ENCODE results near the gene ARHGAP6.

ARHGAP6 gene

DNA sequence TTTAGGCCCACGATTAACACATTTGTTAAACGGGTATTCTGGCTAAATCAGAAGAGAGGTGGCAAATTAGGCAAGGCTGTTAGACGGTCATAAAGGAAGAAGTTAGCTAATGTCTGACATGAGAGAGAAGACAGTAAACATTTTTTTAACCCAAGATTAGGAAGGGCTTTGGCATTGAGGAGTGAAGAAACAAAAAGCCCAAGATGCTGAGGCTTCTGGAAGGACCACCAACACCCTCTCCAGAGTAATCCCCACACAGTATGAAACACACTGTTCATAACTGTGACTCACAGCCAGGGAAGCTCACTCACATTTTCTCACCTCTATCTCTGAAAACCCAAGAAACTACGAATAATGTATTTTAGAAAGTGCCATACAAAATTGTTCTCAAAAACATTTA lies 244.9 kb downstream of the ARHGAP6 start:
- Histone ChIP-seq H3K9me3 (ENCODE audit: control insufficient read depth, insufficient read depth, low read length) (no peaks in the 10 kb centered on the region), H3K4me1 (ENCODE audit: insufficient read depth, low read length) (no peaks in the 10 kb centered on the region), H3K36me3 (ENCODE audit: insufficient read depth, low read length) (no peaks in the 10 kb centered on the region), H3K9ac (ENCODE audit: low read depth, low read length) (no peak overlapping the region)

DNA sequence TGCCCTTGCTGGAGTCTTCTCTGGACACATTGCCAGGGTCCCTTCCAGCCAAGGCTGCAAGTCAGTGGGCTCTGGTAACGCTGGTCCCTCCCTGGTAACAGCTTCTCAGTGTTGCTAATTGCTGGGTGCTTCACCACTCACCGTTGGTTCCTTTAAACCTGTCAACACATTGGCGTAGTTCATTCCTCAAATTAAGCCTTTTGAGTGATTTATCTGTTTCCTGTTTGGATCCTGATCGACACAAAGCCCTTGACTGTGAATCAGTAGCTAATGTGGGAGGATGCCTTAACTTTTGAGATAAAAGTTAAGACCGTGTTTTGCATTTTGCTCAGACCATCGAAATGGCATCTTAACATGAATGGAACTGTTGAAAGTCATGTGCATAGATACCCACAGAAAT lies 246.6 kb downstream of the ARHGAP6 start:
- Histone ChIP-seq H3K9me3 (ENCODE audit: control insufficient read depth, insufficient read depth, low read length) (no peaks in the 10 kb centered on the region), H3K4me1 (ENCODE audit: insufficient read depth, low read length) (no peaks in the 10 kb centered on the region), H3K9ac (ENCODE audit: low read depth, low read length) (no peak overlapping the region), H3K36me3 (ENCODE audit: insufficient read depth, low read length) (no peaks in the 10 kb centered on the region)

DNA sequence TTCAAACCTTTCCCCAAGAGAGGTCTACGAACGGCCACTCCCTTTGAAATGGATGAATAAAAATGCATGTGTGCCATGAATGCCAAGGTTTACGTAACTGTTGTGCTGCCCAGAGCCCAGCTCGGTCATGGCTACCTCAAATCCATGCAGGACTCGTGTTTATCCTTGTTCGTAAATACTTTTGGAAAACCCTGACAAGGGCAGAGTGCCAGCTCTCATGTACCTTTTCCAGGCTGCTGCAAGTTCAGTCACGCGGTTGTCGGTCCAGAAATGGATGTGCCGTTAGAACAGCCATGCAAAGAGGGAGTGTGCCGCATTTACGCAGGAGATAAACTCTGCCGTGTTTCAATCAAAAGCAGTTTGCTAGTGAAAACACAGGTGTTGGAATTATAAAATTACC lies 249.1 kb downstream of the ARHGAP6 start:
- H3K36me3 ChIP-seq (ENCODE audit: insufficient read depth, low read length) = no peaks in the 10 kb centered on the region
- no peak overlapping the region for H3K9ac ChIP-seq (ENCODE audit: low read depth, low read length)
- H3K4me1 ChIP-seq (ENCODE audit: insufficient read depth, low read length) = no peaks in the 10 kb centered on the region
- no peaks in the 10 kb centered on the region for H3K9me3 ChIP-seq (ENCODE audit: control insufficient read depth, insufficient read depth, low read length)

- H3K9me3 ChIP-seq (ENCODE audit: control insufficient read depth, insufficient read depth, low read length) = no peaks in the 10 kb centered on the region
- H3K9ac ChIP-seq (ENCODE audit: low read depth, low read length) = no peak overlapping the region
Observed at GRCh38 chrX:11414091-11414490, 251.6 kb downstream of the ARHGAP6 start.

GRCh38 chrX:11412715-11413623 lies 252.8 kb downstream of the ARHGAP6 start:
- H3K4me1 ChIP-seq (ENCODE audit: insufficient read depth, low read length) = no peaks in the 10 kb centered on the region
- H3K9me3 ChIP-seq (ENCODE audit: control insufficient read depth, insufficient read depth, low read length) = no peaks in the 10 kb centered on the region
- no peaks in the 10 kb centered on the region for H3K36me3 ChIP-seq (ENCODE audit: insufficient read depth, low read length)
- H3K9ac ChIP-seq (ENCODE audit: low read depth, low read length) = no peak overlapping the region

More at GRCh38 chrX:11414091-11414490, 251.6 kb downstream of the ARHGAP6 start:
- H3K36me3 ChIP-seq (ENCODE audit: insufficient read depth, low read length) = no peaks in the 10 kb centered on the region
- H3K4me1 ChIP-seq (ENCODE audit: insufficient read depth, low read length) = no peaks in the 10 kb centered on the region

DNA sequence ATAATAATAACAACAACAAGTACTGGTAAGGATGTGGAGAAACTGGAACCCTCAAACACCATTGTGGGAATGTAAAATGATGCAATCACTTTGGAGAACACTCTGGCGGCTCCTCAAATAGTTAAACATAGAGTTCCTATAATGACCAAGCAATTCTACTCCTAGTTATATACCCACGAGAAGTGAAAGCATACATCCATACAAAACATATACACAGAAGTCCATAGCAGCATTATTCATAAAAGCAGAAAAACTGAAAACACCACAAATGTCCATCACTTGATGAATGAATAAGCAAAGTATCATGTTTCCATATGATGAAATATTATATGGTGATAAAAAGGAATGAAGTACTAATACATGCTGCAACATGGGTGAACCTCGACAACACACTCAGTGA lies 255.8 kb downstream of the ARHGAP6 start:
- Histone ChIP-seq H3K4me1 (ENCODE audit: insufficient read depth, low read length) (no peaks in the 10 kb centered on the region), H3K36me3 (ENCODE audit: insufficient read depth, low read length) (no peaks in the 10 kb centered on the region), H3K9ac (ENCODE audit: low read depth, low read length) (no peak overlapping the region), H3K9me3 (ENCODE audit: control insufficient read depth, insufficient read depth, low read length) (no peaks in the 10 kb centered on the region)

DNA sequence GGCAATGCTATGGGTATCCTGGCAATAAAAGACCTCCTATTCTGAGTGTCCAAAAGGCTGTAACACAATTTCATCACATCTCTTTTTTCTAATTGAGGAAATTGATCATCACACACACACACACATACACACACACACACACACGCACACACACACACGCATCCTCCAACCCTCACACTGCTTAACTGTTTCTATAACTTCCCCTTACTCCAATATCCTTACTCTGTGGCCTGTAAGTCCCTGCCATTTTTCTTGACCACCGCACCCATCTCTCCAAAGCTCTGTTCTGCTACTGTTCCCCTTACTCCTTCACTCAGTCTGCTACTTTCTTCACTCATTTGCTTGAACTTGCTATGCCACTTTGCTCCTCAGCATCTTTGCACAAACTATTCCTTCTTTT lies 256.9 kb downstream of the ARHGAP6 start:
- no peaks in the 10 kb centered on the region for H3K36me3 ChIP-seq (ENCODE audit: insufficient read depth, low read length)
- H3K4me1 ChIP-seq (ENCODE audit: insufficient read depth, low read length) = no peaks in the 10 kb centered on the region
- H3K9me3 ChIP-seq (ENCODE audit: control insufficient read depth, insufficient read depth, low read length) = no peaks in the 10 kb centered on the region
- H3K9ac ChIP-seq (ENCODE audit: low read depth, low read length) = no peak overlapping the region

GRCh38 chrX:11408109-11408405 lies 257.7 kb downstream of the ARHGAP6 start:
- Histone ChIP-seq H3K36me3 (ENCODE audit: insufficient read depth, low read length) (no peaks in the 10 kb centered on the region), H3K4me1 (ENCODE audit: insufficient read depth, low read length) (no peaks in the 10 kb centered on the region), H3K9ac (ENCODE audit: low read depth, low read length) (no peak overlapping the region), H3K9me3 (ENCODE audit: control insufficient read depth, insufficient read depth, low read length) (no peaks in the 10 kb centered on the region)

DNA sequence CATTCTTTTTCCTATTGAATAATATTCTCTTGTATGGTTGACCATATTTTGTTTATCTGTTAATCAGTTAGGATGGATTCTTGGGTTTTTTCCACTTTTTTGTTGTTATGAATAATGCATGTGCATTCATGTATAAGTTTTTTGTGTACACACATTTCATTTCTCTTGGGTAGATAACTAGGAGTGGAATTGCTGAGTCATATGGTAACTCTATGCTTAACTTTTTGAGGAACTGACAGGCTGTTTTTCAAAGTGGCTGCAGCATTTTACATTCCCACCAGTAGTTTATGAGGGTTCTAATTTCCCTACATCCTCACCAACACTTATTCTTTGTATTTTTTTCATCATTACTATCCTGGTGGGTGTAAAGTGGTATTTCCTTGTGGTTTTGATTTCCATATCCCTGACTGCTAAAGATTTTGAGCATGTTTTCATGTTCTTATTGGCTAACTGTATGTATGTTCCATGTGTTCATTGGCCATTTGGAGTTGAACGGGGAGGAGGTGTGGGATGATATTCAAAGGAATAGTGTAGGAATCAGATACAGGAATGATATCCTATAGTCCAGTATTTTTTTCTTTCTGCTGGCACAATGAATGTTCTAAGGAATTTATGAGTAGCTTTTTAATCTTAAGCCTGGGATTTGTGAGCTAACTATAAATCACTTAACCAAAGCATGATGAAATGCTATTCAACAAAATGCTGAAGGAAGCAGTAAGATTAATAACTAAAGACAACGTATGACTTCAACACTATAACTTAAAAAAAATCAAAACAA lies 258.2 kb downstream of the ARHGAP6 start:
- H3K9ac ChIP-seq (ENCODE audit: low read depth, low read length) = no peak overlapping the region
- H3K9me3 ChIP-seq (ENCODE audit: control insufficient read depth, insufficient read depth, low read length) = no peaks in the 10 kb centered on the region
- no peaks in the 10 kb centered on the region for H3K36me3 ChIP-seq (ENCODE audit: insufficient read depth, low read length)
- no peaks in the 10 kb centered on the region for H3K4me1 ChIP-seq (ENCODE audit: insufficient read depth, low read length)

DNA sequence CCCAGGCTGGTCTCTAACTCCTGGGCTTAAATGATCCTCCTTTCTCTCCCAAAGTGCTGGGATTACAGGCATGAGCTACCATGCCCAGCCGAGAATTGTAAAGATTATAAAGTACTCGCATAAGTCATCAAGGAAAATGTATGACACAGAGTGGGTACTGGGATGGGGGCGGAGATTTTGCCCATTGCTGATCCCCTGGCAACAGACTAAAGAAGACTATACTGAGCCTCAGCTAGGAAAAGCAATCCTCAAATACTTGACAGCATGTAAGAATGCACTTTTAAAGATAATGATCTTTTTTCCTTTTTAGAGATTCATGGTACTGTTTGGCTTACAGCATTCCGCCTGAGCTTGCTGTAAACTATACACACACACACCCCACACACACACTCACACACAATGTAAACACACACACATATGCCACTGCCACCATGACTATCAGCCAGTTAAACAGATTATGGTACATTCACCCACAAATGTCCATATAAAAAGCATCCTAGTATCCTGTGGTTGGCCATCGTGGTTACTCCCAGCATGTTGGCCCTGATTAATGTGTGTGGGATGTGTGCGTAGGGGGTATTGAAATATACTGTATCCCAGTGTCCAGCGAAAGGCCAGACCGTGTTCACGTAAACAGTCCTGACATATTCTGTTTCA lies 259.5 kb downstream of the ARHGAP6 start:
- Histone ChIP-seq H3K36me3 (ENCODE audit: insufficient read depth, low read length) (no peaks in the 10 kb centered on the region), H3K9me3 (ENCODE audit: control insufficient read depth, insufficient read depth, low read length) (no peaks in the 10 kb centered on the region), H3K9ac (ENCODE audit: low read depth, low read length) (no peak overlapping the region), H3K4me1 (ENCODE audit: insufficient read depth, low read length) (no peaks in the 10 kb centered on the region)

DNA sequence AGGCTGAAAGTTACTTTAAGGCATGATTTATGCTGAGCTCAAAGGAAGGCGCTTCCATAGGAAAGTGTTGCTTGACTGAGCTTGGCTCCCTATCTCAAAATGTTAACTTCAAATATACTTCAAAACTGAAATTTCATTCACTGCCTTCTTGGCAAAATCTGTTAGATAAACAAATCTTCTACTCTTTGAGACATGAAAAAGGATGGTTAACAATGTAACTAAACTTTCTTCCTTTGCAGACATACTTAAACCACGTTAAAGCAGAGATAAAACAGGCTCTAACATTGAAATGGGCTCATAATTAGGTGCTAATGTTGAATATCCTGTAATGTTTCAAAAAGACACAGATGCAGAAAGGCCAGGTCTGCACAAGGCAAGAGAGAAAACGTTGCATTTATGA lies 262.1 kb downstream of the ARHGAP6 start:
- Histone ChIP-seq H3K9me3 (ENCODE audit: control insufficient read depth, insufficient read depth, low read length) (no peaks in the 10 kb centered on the region), H3K36me3 (ENCODE audit: insufficient read depth, low read length) (no peaks in the 10 kb centered on the region), H3K4me1 (ENCODE audit: insufficient read depth, low read length) (no peaks in the 10 kb centered on the region), H3K9ac (ENCODE audit: low read depth, low read length) (no peak overlapping the region)

- H3K36me3 ChIP-seq (ENCODE audit: insufficient read depth, low read length) = no peaks in the 10 kb centered on the region
- no peak overlapping the region for H3K9ac ChIP-seq (ENCODE audit: low read depth, low read length)
- no peaks in the 10 kb centered on the region for H3K9me3 ChIP-seq (ENCODE audit: control insufficient read depth, insufficient read depth, low read length)
- H3K4me1 ChIP-seq (ENCODE audit: insufficient read depth, low read length) = no peaks in the 10 kb centered on the region
Observed at GRCh38 chrX:11401966-11402365, 263.8 kb downstream of the ARHGAP6 start.

DNA sequence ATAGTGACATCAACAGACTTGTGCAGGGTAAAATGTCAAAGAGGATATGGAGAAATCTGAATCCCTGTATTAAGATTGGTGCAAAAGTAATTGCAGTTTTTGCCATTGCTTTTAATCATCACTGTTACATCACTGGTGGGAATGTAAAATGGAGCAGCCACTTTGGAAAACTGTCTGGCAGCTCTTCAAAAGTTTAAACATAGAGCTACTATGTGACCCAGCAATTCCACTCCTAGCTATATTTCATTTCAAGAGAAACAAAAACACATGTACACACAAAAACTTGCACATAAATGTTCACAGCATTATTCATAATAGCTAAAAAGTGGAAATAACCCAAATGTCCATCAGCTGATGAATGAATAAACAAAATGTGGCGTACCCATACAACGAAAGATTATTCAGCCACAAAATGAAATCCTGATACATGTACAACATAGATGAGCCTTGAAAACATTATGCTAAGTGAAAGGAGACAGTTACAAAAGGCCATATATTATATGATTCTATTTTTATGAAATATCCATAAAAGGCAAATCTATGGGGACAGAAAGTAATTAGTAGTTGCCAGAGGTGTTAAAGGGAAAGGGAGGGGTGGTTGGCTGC lies 266.1 kb downstream of the ARHGAP6 start:
- Histone ChIP-seq H3K9ac (ENCODE audit: low read depth, low read length) (no peak overlapping the region), H3K9me3 (ENCODE audit: control insufficient read depth, insufficient read depth, low read length) (no peaks in the 10 kb centered on the region), H3K4me1 (ENCODE audit: insufficient read depth, low read length) (no peaks in the 10 kb centered on the region), H3K36me3 (ENCODE audit: insufficient read depth, low read length) (no peaks in the 10 kb centered on the region)

GRCh38 chrX:11398785-11399184 lies 266.9 kb downstream of the ARHGAP6 start:
- Histone ChIP-seq H3K36me3 (ENCODE audit: insufficient read depth, low read length) (no peaks in the 10 kb centered on the region), H3K4me1 (ENCODE audit: insufficient read depth, low read length) (no peaks in the 10 kb centered on the region), H3K9me3 (ENCODE audit: control insufficient read depth, insufficient read depth, low read length) (no peaks in the 10 kb centered on the region), H3K9ac (ENCODE audit: low read depth, low read length) (no peak overlapping the region)

Data from ES-I3 (cell line).